H1 (cell line): ENCODE results near the gene HLA-DPA1. TPM values are rescaled to one million over a fixed set of nuclear protein-coding genes. Genes with fewer than 3 reads are reported as not detected.

ENCODE experiments used
- CTCF ChIA-PET: fragments of 300-600 bp; sonication (Branson Sonifier 250); formaldehyde crosslinking; loops from one replicate; lab custom pipeline; 2021; ENCODE audit not compliant: partially characterized antibody; lab: Charles Lee
- POLR2A ChIA-PET: fragments of 300-600 bp; sonication (Branson Sonifier 250); formaldehyde crosslinking; loops from one replicate; lab custom pipeline; 2021; ENCODE audit warnings: inconsistent platforms; ENCODE audit not compliant: partially characterized antibody; lab: Charles Lee
- DNase-seq, 2 experiments: peaks; one replicate each; pipeline versions ENCODE4 v3.0.0 to v3.0.0-alpha.2; 2010 to 2022; ENCODE audit warnings: low spot score in 2 of 2, low read depth in 1 of 2, mixed read lengths in 1 of 2
- FAIRE-seq: peaks from 2 replicates; lab custom pipeline; 2011; peaks lifted over from hg19 to GRCh38; lab: Jason Lieb, UNC
- H2AFZ ChIP-seq: 2 replicates; pipeline ENCODE4 v1.8.1; 2012; ENCODE audit warnings: low read length, inconsistent platforms
- H2AK5ac ChIP-seq: 2 replicates; pipeline ENCODE4 v1.6.1; 2013; ENCODE audit warnings: low read depth, low read length
- H2BK120ac ChIP-seq: replicated peaks from 2 replicates; pipeline ENCODE3; 2013; ENCODE audit warnings: low read depth, low read length, inconsistent platforms
- H2BK12ac ChIP-seq: 2 replicates; pipeline ENCODE4 v1.6.1; 2013; ENCODE audit warnings: low read depth, low read length
- H2BK15ac ChIP-seq: 2 replicates; pipeline ENCODE4 v1.6.1; 2013; ENCODE audit warnings: low read length
- H2BK20ac ChIP-seq: 2 replicates; pipeline ENCODE4 v1.6.1; 2013; ENCODE audit warnings: low read length
- H2BK5ac ChIP-seq: 2 replicates; pipeline ENCODE4 v1.6.1; 2013; ENCODE audit warnings: low read depth, low read length
- H3K14ac ChIP-seq: 2 replicates; pipeline ENCODE4 v1.6.1; 2013; ENCODE audit warnings: inconsistent platforms; ENCODE audit not compliant: insufficient read length
- H3K18ac ChIP-seq: 2 replicates; pipeline ENCODE4 v1.6.1; 2013; ENCODE audit warnings: low read length; ENCODE audit errors: extremely low read depth
- H3K23ac ChIP-seq: 2 replicates; pipeline ENCODE4 v1.6.1; 2013; ENCODE audit warnings: inconsistent platforms; ENCODE audit not compliant: insufficient read length
- H3K23me2 ChIP-seq: 2 replicates; pipeline ENCODE4 v1.6.1; 2013; ENCODE audit warnings: low read depth, low read length
- H3K27ac ChIP-seq: 2 replicates; pipeline ENCODE4 v1.6.1; 2011; ENCODE audit warnings: low read depth, low read length, inconsistent platforms
- H3K27me3 ChIP-seq, 4 experiments: replicated peaks in 1 of 4; 1 replicate in 1 of 4; 2 replicates in 3 of 4; pipeline versions ENCODE4 v1.6.1 to v1.8.1; 2011 to 2013; ENCODE audit warnings: low read length in 3 of 4, mild to moderate bottlenecking in 3 of 4, inconsistent platforms in 2 of 4, mixed read lengths in 2 of 4, moderate library complexity in 1 of 4; ENCODE audit not compliant: control insufficient read depth in 3 of 4, insufficient read depth in 3 of 4; ENCODE audit errors: extremely low read depth in 1 of 4
- H3K36me3 ChIP-seq, 4 experiments: 2 replicates each; pipeline versions ENCODE4 v1.6.1 to v1.8.1; 2011 to 2013; ENCODE audit warnings: mild to moderate bottlenecking in 4 of 4, low read length in 3 of 4, moderate library complexity in 2 of 4, control low read depth in 1 of 4, inconsistent platforms in 1 of 4; ENCODE audit not compliant: insufficient read depth in 4 of 4, control insufficient read depth in 2 of 4
- H3K4ac ChIP-seq: replicated peaks from 2 replicates; pipeline ENCODE3; 2013; ENCODE audit warnings: low read length, low read depth, mixed read lengths, inconsistent platforms; ENCODE audit not compliant: insufficient read length
- H3K4me1 ChIP-seq, 4 experiments: replicated peaks in 1 of 4; 1 replicate in 1 of 4; 2 replicates in 3 of 4; pipeline versions ENCODE4 v1.6.1 to v1.8.1; 2011 to 2013; ENCODE audit warnings: low read length in 3 of 4, inconsistent platforms in 2 of 4, mixed read lengths in 1 of 4; ENCODE audit not compliant: insufficient read depth in 4 of 4, control insufficient read depth in 3 of 4
- H3K4me2 ChIP-seq, 2 experiments: 2 replicates each; pipeline versions ENCODE4 v1.6.1 to v1.8.1; 2011 to 2013; ENCODE audit warnings: low read depth in 2 of 2, low read length in 2 of 2, control low read depth in 1 of 2, inconsistent platforms in 1 of 2, mild to moderate bottlenecking in 1 of 2; ENCODE audit not compliant: insufficient read depth in 1 of 2
- H3K4me3 ChIP-seq, 4 experiments: fragments of 200-600, 300-600 bp in 1 of 4; sonication (generic), shearing (Covaris generic), sonication (Bioruptor Twin) in 1 of 4; 2 replicates each; pipeline versions ENCODE4 v1.5.1 to v1.8.1; 2011 to 2016; ENCODE audit warnings: low read length in 4 of 4, low read depth in 3 of 4, control low read depth in 2 of 4, inconsistent platforms in 2 of 4, mild to moderate bottlenecking in 2 of 4, mixed read lengths in 1 of 4, moderate library complexity in 1 of 4; ENCODE audit not compliant: insufficient read depth in 2 of 4; ENCODE audit errors: extremely low read depth in 1 of 4
- H3K56ac ChIP-seq: replicated peaks from 2 replicates; pipeline ENCODE3; 2013; ENCODE audit warnings: low read depth, mild to moderate bottlenecking, mixed read lengths, low read length, inconsistent platforms; ENCODE audit not compliant: insufficient read length
- H3K79me1 ChIP-seq: 2 replicates; pipeline ENCODE4 v1.6.1; 2013; ENCODE audit warnings: low read depth, low read length, control low read depth
- H3K79me2 ChIP-seq, 2 experiments: 2 replicates each; pipeline versions ENCODE4 v1.6.1 to v1.8.1; 2012 to 2013; ENCODE audit warnings: low read length in 2 of 2, mild to moderate bottlenecking in 2 of 2, inconsistent platforms in 1 of 2; ENCODE audit not compliant: insufficient read depth in 2 of 2, control insufficient read depth in 1 of 2
- H3K9ac ChIP-seq, 4 experiments: replicated peaks in 1 of 4; 1 replicate in 1 of 4; 2 replicates in 3 of 4; pipeline versions ENCODE4 v1.6.1 to v1.8.1; 2011 to 2013; ENCODE audit warnings: low read depth in 3 of 4, low read length in 3 of 4, control low read depth in 2 of 4, mild to moderate bottlenecking in 2 of 4, moderate library complexity in 2 of 4, inconsistent platforms in 1 of 4; ENCODE audit errors: extremely low read depth in 1 of 4
- H3K9me3 ChIP-seq, 2 experiments: 2 replicates each; pipeline versions ENCODE4 v1.6.1 to v1.8.1; 2012 to 2013; ENCODE audit warnings: mild to moderate bottlenecking in 2 of 2, moderate library complexity in 2 of 2, control low read depth in 1 of 2, inconsistent platforms in 1 of 2, low read depth in 1 of 2, low read length in 1 of 2, mixed read lengths in 1 of 2; ENCODE audit not compliant: insufficient read depth in 2 of 2
- H4K20me1 ChIP-seq, 2 experiments: replicated peaks in 1 of 2; 2 replicates each; pipeline versions ENCODE3 to v1.8.1; 2011 to 2013; ENCODE audit warnings: inconsistent platforms in 2 of 2, low read length in 2 of 2, mild to moderate bottlenecking in 1 of 2; ENCODE audit not compliant: insufficient read depth in 2 of 2, control insufficient read depth in 1 of 2
- H4K5ac ChIP-seq: 2 replicates; pipeline ENCODE4 v1.6.1; 2013; ENCODE audit warnings: low read length, low read depth, mixed read lengths, inconsistent platforms; ENCODE audit not compliant: insufficient read length
- H4K8ac ChIP-seq: 2 replicates; pipeline ENCODE4 v1.8.0; 2013; ENCODE audit warnings: mild to moderate bottlenecking, moderate library complexity, low read length, inconsistent platforms; ENCODE audit not compliant: insufficient read depth; ENCODE audit errors: extremely low read depth
- H4K91ac ChIP-seq: replicated peaks from 2 replicates; pipeline ENCODE3; 2013; ENCODE audit warnings: low read length, mixed read lengths, inconsistent platforms; ENCODE audit not compliant: insufficient read length
- CBX5 ChIP-seq: fragments of 300-800, 300-1000 bp; sonication (generic); IDR thresholded peaks from 2 replicates; pipeline ENCODE4 v1.7.1; 2016; ENCODE audit warnings: antibody characterized with exemption, low read length, low read depth
- CTCF ChIP-seq, 3 experiments: IDR thresholded peaks; 1 replicate in 2 of 3; 2 replicates in 1 of 3; pipeline versions ENCODE4 v1.5.1 to v1.6.1; 2011; ENCODE audit warnings: low read length in 3 of 3, mild to moderate bottlenecking in 3 of 3, inconsistent platforms in 2 of 3, low read depth in 1 of 3, moderate library complexity in 1 of 3; ENCODE audit not compliant: insufficient read depth in 1 of 3; ENCODE audit errors: control extremely low read depth in 1 of 3
- KDM4A ChIP-seq: IDR thresholded peaks from one replicate; pipeline ENCODE4 v1.7.1; 2012; ENCODE audit warnings: low read depth, mild to moderate bottlenecking, moderate library complexity, low read length, inconsistent platforms; ENCODE audit not compliant: severe bottlenecking
- RAD21 ChIP-seq, 2 experiments: IDR thresholded peaks in 1 of 2; conservative IDR thresholded peaks in 1 of 2; 2 replicates each; pipeline ENCODE4 v1.6.1; 2011; ENCODE audit warnings: low read depth in 2 of 2, low read length in 2 of 2, improper control_type of control experiment in 1 of 2, inconsistent platforms in 1 of 2, mild to moderate bottlenecking in 1 of 2, moderate library complexity in 1 of 2
- RFX5 ChIP-seq: IDR thresholded peaks from 2 replicates; pipeline ENCODE4 v1.6.1; 2011; ENCODE audit warnings: low read depth, low read length, improper control_type of control experiment, borderline replicate concordance
- WGBS, 2 experiments: shearing (Covaris generic) in 1 of 2; methylation state at CpG; one replicate each; pipeline versions ENCODE4 v1.1.6 to v1.1.7; 2013 to 2015; ENCODE audit warnings: low lambda C conversion rate in 2 of 2, mixed read lengths in 2 of 2, inconsistent platforms in 1 of 2, low coverage in 1 of 2, missing lambda C conversion rate in 1 of 2; ENCODE audit not compliant: insufficient replicate concordance in 2 of 2, insufficient coverage in 1 of 2, insufficient read length in 1 of 2; ENCODE audit errors: extremely low coverage in 1 of 2, missing lambda C conversion rate in 1 of 2; 5-methylcytosine and 5-hydroxymethylcytosine counted together
- polyA plus RNA-seq, 7 experiments: library from polyadenylated mRNA; depleted of rRNA in 3 of 7; stranded (reverse) in 5 of 7; unstranded in 2 of 7; fragments of >200 nt in 5 of 7; fragments of 200-250 nt in 2 of 7; gene quantifications; 1 replicate in 5 of 7; 2 replicates in 1 of 7; 4 replicates in 1 of 7; pipeline versions ENCODE4 v1.2.1 to v1.2.3, GENCODE V29; 2011 to 2013; ENCODE audit warnings: missing spikeins in 2 of 7, mixed read lengths in 2 of 7
- total RNA-seq: library from RNA; stranded (reverse); fragmentation: NEBNext Ultra II Directional; extraction: Animal tissue kit (Norgen Biotek cat#: 25700); gene quantifications from 2 replicates; pipeline ENCODE4 v1.2.1, GENCODE V29; 2021

HLA-DPA1 gene
- total and polyA plus RNA-seq, 2 of the 8 experiments (the other 6 are each of a cell fraction or from before 2014, with no cell fraction given): 6.2 to 13.1 TPM

DNA sequence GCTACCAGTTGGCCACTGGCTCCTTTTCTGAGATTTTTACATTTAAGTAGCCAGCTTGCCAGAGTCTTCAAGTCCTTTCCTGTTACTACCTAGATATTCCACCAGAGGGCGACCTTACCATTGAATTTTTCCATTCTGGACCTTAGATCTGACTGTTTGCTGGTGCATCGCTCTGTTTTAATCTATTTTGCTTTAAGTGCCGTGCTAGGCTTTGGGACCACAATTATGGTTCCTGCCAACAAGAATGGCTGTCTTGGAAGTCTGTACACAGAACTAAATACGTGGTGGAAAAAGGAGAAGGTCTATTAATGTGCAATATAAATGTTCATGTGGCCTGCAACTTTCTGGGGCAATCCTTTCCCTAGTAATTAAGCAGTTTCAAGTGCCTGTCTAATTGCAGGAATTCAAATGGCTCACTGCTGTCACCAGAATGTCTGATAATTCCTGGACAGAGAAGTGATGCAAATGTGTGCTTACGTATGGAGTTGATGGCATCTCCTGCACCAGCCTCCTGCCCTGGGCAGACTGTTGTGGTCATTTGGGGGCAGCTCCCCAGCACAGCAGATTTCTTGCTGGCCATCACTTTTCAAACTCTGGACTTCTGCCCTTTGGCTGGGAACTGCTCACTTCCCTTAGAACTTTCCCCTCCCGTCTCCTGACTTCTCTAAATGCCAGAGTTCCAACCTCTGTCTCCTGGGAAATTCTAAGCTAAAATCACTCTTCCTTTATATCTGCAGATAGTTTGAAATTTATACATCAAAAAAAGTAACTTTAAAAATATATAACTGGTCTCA is 58.4 kb downstream of the HLA-DPA1 start:
- no peak for TF ChIP-seq CBX5
- peak in 2 of 3 experiments; percentile 72 to 76; a peak in 3 of 4 replicates for TF ChIP-seq CTCF (IDR thresholded peaks at IDR 0.05; ENCODE audit: control extremely low read depth in 1 of 3, insufficient read depth in 1 of 3, low read depth in 1 of 3, low read length in 3 of 3)
- TF ChIP-seq KDM4A: no peak
- TF ChIP-seq RFX5: peak; percentile 42; the same call in 1 of the 2 replicates
- peak; percentile 83 to 90 for TF ChIP-seq RAD21 (IDR thresholded peaks at IDR 0.05 in 1 of 2, conservative IDR thresholded peaks at IDR 0.05 in 1 of 2; ENCODE audit: low read depth in 2 of 2, low read length in 2 of 2)
- TF ChIP-seq, all 59 proteins: peak for 3
- no peak overlapping the region for H3K4me2 ChIP-seq

More for the DNA sequence above, 58.4 kb downstream of the HLA-DPA1 start:
- 35% methylated on average over 6 of the region's 6 CpGs; no CpG with 5 or more reads in 1 of the 2 experiments for WGBS, 2 experiments
- Histone ChIP-seq H3K23me2 (no peaks in the 10 kb centered on the region), H3K27me3 (no peaks in the 10 kb centered on the region), H3K4me1 (peaks cover 2 to 10% (median 4%) of the 10 kb centered on the region in 4 experiments; a peak in 6 of 7 replicates), H3K14ac (no peak overlapping the region), H2BK20ac (no peak overlapping the region), H4K20me1 (no peaks in the 10 kb centered on the region), H3K56ac (no peak overlapping the region), H3K4me3 (no peak overlapping the region), H3K9me3 (no peaks in the 10 kb centered on the region), H3K18ac (no peak overlapping the region), H4K91ac (no peak overlapping the region), H4K5ac (no peak overlapping the region), H3K36me3 (no peaks in the 10 kb centered on the region), H3K27ac (no peak overlapping the region), H2BK5ac (no peak overlapping the region), H3K9ac (no peak overlapping the region), H3K23ac (no peak overlapping the region), H2AFZ (peak overlapping the region; percentile 20; the same call in 1 of the 2 replicates), H3K4ac (no peak overlapping the region), H3K79me1 (no peaks in the 10 kb centered on the region), H2BK120ac (no peak overlapping the region), H3K79me2 (no peaks in the 10 kb centered on the region), H4K8ac (no peak overlapping the region), H2AK5ac (no peak overlapping the region), H2BK12ac (no peak overlapping the region), H2BK15ac (no peak overlapping the region)
- DNase-seq (peak in 1 of 2 experiments; percentile 25), FAIRE-seq (peak; percentile 97)
- CTCF ChIA-PET: interaction anchor here (0.5 to 8.2 kb wide), 39 partner anchors 10 to 1329 kb away, joined by 3 to 118 read pairs (median 4); partner anchors contain the start of genes HLA-DPA1 and HLA-DPB1
- POLR2A ChIA-PET: interaction anchor here (0.6 to 2.7 kb wide), 4 partner anchors 18 to 261 kb away, joined by 3 to 19 read pairs (median 4); partner anchors contain the start of genes RPS18 and VPS52
